ENCODE results near the gene MFRP. TPM values are rescaled to one million over a fixed set of nuclear protein-coding genes. Genes with fewer than 3 reads are reported as not detected.

MFRP gene
- total RNA-seq, 2 experiments from 2014 or later: not detected

DNA sequence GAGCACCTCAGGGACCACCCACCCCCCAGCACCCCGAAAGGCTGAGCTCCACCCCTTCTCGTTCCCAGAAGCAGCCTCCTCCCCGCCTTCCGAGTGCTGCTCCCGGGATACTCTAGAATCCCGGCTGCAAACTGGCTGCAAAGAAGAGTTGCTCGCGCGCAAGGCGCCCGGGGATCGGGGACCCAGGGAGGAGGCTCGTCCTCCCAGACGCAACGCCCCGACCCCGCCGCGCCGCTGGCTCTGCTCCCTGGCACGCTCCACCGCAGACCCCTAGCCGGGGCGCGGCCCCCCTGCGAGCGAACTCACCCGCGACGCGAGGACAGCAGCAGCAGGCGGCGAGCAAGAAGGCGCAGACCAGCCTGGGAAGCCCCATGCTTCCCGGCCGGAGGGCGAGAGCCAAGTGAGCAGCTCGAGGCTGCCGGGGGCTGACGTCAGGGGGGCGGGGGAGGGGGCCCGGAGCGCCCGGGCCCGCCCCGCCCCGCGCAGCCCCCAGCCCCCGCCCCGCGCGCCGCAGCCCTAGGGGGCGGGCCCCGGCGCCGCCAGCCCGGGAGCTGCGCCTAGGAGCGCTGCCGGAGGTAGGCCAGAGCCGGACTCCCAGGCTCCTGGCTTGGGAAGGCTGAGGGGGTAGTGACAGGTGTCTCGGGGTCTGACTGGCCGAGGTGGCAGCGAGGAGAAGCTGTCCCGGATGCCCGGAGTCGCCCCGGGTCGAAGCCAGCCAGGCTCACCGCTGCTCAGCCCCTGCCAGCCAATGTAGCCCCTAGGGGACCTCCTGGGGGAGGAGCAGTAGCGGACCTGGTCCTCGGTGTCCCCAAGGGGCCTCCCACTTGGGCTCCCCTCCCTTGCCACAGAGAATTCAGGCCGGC lies 29.5 kb downstream of the MFRP start, which contains the start of gene MCAM:
TSS of gene MCAM (minus strand) at position 402 of the 863 bp plus-strand sequence. CDS start at position 373, 29 bp downstream.
- intact Hi-C loops (cut with DNase I, micrococcal nuclease): no loop called here
- ChIA-PET CTCF (interaction anchor here (1.1 to 2.2 kb wide), 3 partner anchors 21 to 112 kb away, joined by 3 to 6 read pairs (median 6); no protein-coding TSS in a partner anchor), POLR2A (interaction anchor here (3.2 kb wide), 1 partner anchor 10 kb away, joined by 15 read pairs; no protein-coding TSS in a partner anchor)
- H3K9me3 Mint-ChIP-seq: no peaks in the 10 kb centered on the region
- H3K27ac Mint-ChIP-seq: no peak within 1 kb of the TSS
- peaks cover 18% of the 10 kb centered on the region for H3K4me1 Mint-ChIP-seq (ENCODE audit: low read depth)
- DNase-seq (peak in 2 of 14 experiments; percentile 64 to 76), ATAC-seq (ENCODE audit: poor library complexity) (no peak)
- no peaks in the 10 kb centered on the region for H3K9me3 ChIP-seq (ENCODE audit: control insufficient read depth in 1 of 2, insufficient read depth in 1 of 2, low read length in 2 of 2)
- H3K27me3 ChIP-seq (ENCODE audit: control insufficient read depth in 1 of 2, insufficient read depth in 2 of 2, low read length in 2 of 2): peaks cover 33 to 34% of the 10 kb centered on the region in 2 experiments
- H3K27ac ChIP-seq (ENCODE audit: low read depth in 1 of 2, low read length in 2 of 2): no peak within 1 kb of the TSS
- TF ChIP-seq, protein P1, sequence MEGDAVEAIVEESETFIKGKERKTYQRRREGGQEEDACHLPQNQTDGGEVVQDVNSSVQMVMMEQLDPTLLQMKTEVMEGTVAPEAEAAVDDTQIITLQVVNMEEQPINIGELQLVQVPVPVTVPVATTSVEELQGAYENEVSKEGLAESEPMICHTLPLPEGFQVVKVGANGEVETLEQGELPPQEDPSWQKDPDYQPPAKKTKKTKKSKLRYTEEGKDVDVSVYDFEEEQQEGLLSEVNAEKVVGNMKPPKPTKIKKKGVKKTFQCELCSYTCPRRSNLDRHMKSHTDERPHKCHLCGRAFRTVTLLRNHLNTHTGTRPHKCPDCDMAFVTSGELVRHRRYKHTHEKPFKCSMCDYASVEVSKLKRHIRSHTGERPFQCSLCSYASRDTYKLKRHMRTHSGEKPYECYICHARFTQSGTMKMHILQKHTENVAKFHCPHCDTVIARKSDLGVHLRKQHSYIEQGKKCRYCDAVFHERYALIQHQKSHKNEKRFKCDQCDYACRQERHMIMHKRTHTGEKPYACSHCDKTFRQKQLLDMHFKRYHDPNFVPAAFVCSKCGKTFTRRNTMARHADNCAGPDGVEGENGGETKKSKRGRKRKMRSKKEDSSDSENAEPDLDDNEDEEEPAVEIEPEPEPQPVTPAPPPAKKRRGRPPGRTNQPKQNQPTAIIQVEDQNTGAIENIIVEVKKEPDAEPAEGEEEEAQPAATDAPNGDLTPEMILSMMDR (IDR thresholded peaks at IDR 0.05): no peak
- no peaks in the 10 kb centered on the region for H3K36me3 Mint-ChIP-seq (ENCODE audit: low read depth)
- H3K36me3 ChIP-seq (ENCODE audit: insufficient read depth, low read length): no peaks in the 10 kb centered on the region
- peak within 1 kb of the TSS; percentile 51 for H3K4me3 ChIP-seq (ENCODE audit: low read length)
- H3K4me1 ChIP-seq (ENCODE audit: insufficient read depth, low read length): peaks cover 75% of the 10 kb centered on the region
- peaks cover 41% of the 10 kb centered on the region for H3K27me3 Mint-ChIP-seq
- H3K4me3 Mint-ChIP-seq: peak within 1 kb of the TSS; percentile 76

DNA sequence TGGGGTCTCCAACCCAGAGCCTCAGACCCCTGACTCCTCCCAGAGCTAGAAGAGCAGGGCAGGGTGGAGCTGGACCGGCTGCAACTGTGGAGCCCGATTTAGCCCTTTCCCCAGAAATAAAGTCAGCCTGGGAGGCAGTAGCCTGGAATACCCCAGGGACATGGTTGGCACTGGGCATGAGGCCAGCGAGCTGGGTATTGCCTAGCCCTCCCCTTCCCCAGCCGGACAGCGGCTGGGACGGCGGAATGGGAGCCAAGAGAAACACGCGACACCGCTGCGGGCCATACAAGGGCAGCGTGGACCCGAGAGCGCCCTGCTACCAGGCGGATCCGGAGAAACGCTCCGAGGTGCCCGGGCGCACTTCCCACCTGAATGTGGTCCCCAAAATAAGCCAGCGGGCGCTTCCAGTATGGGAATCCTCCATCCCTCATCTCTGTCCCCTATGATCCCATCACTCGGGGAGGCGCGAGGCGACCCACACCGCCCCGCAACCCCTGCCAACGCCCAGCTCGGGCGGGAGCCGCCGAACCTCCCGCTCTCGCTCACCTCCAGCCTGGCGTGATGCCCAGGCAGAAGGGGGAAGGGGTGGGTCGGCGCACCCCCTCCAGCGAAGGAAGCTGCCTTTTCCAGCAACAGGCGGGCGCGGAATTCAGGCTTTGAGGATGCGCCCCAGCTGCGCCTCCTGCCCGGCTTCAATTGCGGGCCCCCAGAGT lies 30.3 kb downstream of the MFRP start:
- H3K27me3 Mint-ChIP-seq: peaks cover 41% of the 10 kb centered on the region
- intact Hi-C loops (cut with DNase I, micrococcal nuclease): no loop called here
- ChIA-PET POLR2A (interaction anchor here (1.0 to 3.2 kb wide), 4 partner anchors 8 to 249 kb away, joined by 3 to 15 read pairs (median 4); partner anchors contain the start of gene VPS11), CTCF (interaction anchor here (1.1 to 2.2 kb wide), 4 partner anchors 9 to 111 kb away, joined by 4 to 6 read pairs (median 5); no protein-coding TSS in a partner anchor)
- peak overlapping the region; percentile 76 for H3K4me3 Mint-ChIP-seq
- Histone ChIP-seq H3K36me3 (ENCODE audit: insufficient read depth, low read length) (no peaks in the 10 kb centered on the region), H3K4me3 (ENCODE audit: low read length) (peak overlapping the region; percentile 51), H3K9me3 (ENCODE audit: control insufficient read depth in 1 of 2, insufficient read depth in 1 of 2, low read length in 2 of 2) (no peaks in the 10 kb centered on the region), H3K27ac (ENCODE audit: low read depth in 1 of 2, low read length in 2 of 2) (no peak overlapping the region), H3K27me3 (ENCODE audit: control insufficient read depth in 1 of 2, insufficient read depth in 2 of 2, low read length in 2 of 2) (peaks cover 33 to 34% of the 10 kb centered on the region in 2 experiments), H3K4me1 (ENCODE audit: insufficient read depth, low read length) (peaks cover 67% of the 10 kb centered on the region)
- TF ChIP-seq, protein P1 (IDR thresholded peaks at IDR 0.05): no peak
- ATAC-seq (ENCODE audit: poor library complexity): no peak
- H3K27ac Mint-ChIP-seq: no peak overlapping the region
- H3K36me3 Mint-ChIP-seq (ENCODE audit: low read depth): no peaks in the 10 kb centered on the region
- peak in 1 of 14 experiments; percentile 37 for DNase-seq
- H3K9me3 Mint-ChIP-seq: no peaks in the 10 kb centered on the region
- H3K4me1 Mint-ChIP-seq (ENCODE audit: low read depth): peaks cover 14% of the 10 kb centered on the region
